OCI-LY3 (cell line): ENCODE measurements around the gene AGBL1.

Experiments
- CTCF ChIP-seq: fragments of 200-600, 300-600 bp; sonication (generic); IDR thresholded peaks from 2 replicates; pipeline ENCODE4 v1.5.1; 2014; ENCODE audit warnings: antibody characterized with exemption, low read length, low read depth
- EZH2phosphoT487 ChIP-seq: fragments of 200-600 bp; shearing (Covaris generic); IDR thresholded peaks from 2 replicates; pipeline ENCODE4 v1.6.1; 2018; ENCODE audit warnings: antibody characterized with exemption, mixed run types, low read depth

GRCh38 chr15:86657305-86657704, 577.6 kb downstream of the AGBL1 start:
- TF ChIP-seq CTCF, result no peak
- no peak for TF ChIP-seq EZH2phosphoT487
